Measurements from ENCODE around the gene RNF112.

RNF112 gene

DNA sequence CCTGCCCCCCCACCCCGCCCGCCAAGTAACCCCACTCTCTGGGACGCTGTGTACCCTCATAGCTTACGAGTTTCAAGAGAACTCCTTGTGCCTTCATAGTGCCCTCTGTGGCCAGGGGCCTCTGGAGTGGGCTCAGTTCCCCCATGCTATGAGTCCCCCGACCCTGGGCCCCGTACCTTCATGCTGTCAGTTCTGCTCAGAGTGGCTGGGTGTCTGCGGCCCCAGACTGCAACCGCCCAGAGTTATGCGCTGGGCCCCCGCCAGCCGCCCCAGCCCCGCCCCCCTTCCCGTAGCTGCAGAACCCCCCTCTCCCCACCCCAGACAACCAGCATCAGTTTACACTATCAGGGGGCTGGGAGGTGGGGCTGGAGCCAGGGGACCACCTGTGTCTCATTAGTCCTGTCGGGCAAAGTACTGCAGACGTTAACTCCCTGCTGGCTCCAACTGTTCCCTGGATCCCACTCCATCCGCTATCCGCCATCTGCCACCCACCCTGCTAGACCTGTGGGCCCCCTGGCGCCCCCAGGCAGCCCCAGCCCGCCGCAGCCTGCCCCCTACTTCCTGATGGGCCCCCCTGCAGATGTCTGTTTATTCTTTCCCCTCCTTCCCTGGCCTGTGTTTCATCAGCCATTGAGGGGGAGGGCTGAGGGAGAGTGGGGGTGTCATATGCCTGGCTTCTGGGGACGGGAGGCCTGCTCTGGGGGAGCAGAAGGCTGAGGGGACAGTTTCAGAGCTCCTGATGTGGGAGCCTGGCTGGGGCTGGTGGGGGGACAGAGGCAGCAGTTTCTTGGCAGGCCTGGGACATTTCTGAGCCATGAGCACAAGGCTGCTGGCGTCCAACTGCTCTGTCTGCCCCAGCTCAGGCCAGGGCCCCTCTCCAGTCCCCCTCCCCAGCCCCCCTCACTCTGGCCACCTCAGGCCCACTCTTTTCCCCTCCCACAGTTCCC, 23.8 kb upstream of the RNF112 start, which contains the start of gene MFAP4:
Gene MFAP4, minus strand, starts transcription at position 217 of the 947 bp plus-strand sequence. Its CDS starts 35 bp downstream, at position 182.
- H3K27ac ChIP-seq, result peak within 1 kb of the TSS; percentile 36

GRCh38 chr17:19387921-19388521, 23.0 kb upstream of the RNF112 start:
- DNase-seq (ENCODE audit: low read depth, low spot score), result no peak
- no peak overlapping the region for H3K27ac ChIP-seq

More for the DNA sequence above, 23.8 kb upstream of the RNF112 start, which contains the start of gene MFAP4:
- no peak for DNase-seq (ENCODE audit: low read depth, low spot score)

DNA sequence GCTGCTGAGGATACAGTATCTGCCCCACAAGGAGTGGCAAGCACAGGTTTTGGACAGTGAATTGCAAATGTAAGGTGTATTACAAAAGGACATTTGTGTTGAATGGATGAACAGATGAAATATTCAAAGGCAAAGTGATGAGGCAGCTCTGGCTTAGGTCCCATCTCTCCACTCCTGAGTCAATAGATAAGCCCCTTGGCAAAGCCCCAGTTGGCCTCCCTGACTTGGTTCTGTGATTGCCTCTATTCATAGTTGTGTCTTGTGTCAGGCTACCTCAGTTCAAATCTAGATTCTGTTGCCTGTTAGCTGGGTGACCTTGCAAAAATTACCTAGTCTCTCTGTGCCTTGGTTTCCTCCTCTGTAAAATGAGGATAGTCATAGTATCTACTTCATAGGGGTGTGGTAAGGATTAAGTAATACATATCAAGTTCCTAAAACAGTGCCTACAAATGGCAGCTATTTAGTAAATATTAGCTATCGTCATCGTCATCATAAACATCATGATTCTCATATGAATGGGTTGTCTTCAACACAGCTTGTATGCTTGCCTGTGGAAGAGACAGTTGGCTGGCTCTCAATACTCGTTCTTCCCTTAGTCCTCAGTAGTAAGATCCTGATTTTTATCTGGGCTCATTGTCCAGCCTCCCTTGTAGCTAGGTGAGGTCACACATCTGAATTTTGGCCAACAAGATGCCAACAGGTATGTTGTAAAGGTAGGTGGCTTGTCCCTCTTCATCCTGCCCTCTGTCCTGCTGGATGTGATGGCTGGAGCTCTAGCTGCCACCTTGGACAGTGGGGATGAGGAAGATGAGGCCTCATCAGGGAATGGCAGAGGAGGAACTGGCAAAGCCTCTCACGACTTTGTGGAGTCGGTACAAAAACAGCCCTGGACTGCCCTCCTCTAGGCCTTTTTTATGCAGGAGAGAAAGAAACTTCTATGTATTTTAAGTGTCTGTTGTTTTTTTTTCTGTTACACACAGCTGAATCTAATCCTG, 21.9 kb upstream of the RNF112 start:
- DNase-seq (ENCODE audit: low read depth, low spot score), result no peak
- H3K27ac ChIP-seq, result no peak overlapping the region

DNA sequence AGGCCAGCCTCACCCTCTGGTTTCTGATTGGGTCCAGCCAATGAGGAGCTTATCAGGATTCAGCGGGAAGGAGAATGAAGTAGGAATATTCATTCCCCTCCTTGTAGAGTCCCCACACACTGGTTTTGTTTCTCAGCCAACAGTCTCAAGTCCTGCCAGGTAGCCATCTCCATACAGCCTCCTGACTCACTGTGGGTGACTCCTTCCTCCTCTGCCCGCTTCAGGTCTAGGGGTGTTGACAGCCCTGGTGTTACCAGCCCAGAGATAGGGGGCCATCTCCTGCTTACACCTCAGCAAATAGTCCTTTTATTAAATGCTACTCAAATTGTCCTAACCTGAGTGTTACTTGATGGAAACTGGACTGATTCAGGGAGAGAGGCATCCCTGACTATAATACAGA, 20.1 kb upstream of the RNF112 start:
- DNase-seq (ENCODE audit: low read depth, low spot score), result no peak
- H3K27ac ChIP-seq, result no peak overlapping the region

DNA sequence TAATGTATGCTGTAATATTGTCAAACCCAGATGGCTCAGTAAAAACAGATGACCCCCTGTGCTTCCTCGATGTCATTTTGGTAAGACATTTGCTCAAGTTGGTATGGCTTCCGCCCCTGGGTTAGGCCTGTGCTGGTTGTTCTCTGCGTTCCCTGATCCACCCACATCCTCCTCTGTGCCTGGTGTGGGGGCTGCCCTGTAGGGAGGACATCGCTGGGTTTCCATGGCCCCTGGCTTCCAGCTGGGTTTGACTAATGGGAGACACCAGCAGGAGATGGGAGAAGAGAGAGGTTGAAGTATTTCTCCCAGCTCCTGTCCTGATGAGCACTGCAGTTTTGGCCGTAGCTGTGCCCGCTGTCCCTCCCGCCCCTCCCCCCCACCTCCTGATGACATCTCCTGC, 19.6 kb upstream of the RNF112 start:
- no peak overlapping the region for H3K27ac ChIP-seq
- no peak for DNase-seq (ENCODE audit: low read depth, low spot score)

- H3K27ac ChIP-seq, result no peak overlapping the region
- no peak for DNase-seq (ENCODE audit: low read depth, low spot score)
Observed at GRCh38 chr17:19392303-19392702, 18.7 kb upstream of the RNF112 start.

DNA sequence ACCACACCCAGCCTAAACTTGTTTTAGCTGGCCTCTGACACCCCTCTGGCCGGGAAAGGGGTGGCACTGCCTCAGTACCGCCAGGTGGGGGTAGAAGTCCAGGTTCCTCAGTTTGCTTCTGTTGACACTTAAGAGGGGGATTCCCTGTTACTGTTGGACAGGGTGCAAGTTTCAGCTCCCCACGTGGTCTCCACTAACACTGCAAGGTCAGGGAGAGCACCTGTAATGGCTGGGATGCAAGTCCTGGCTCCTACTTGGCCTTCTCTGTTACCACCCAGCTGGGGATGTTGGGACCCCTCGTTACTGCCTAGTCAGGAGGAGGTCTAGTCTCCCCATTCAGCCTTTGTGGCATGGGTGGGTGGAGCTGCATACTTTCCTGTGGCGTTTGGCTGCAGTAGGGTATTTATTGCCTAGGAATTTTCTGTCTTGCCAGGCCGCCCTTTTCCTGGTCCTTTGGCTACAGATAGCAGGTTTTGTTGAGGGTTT, 13.4 kb upstream of the RNF112 start:
- peak overlapping the region; percentile 37 for H3K27ac ChIP-seq
- no peak for DNase-seq (ENCODE audit: low read depth, low spot score)

DNA sequence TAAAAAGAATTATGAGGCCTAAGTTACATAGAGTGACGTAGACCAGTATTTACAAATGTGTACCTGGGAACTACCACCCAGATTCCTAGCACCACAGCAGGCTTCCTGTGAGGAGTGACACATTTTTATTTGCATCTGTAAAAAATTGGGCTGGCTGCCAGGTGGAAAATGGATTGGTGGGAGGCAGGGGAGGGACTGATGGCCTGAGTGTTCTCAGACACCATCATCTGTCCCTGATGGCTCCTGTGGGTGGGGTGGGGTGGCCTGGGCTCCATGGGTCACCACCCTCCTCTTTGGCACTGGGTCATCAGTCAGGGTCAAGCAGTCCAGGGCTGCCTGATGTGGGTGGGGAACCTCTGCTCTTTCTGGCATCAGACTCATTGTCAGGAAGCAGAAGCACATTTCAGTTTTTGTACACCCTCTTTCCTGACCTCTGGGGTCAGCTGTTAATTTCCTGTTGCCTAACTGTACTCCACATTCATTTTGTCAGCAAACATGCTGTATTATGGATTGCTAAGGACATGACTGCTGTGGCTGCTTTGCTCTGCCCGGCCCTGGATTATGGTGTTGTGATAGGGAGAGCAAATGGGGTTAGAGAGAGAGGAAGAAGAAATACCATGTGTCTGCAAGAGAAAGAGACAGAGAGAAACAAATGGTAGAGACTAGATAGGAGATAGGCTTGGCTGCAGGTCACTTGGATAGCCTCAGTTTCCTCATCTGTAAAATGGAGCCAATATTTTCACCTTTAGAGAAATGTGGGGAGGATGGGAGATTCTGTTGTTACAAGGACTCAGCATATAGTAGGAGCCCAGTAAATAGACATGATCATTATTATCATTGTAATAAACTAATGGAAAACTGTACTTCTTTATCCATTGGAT, 12.5 kb upstream of the RNF112 start:
- DNase-seq (ENCODE audit: low read depth, low spot score), result no peak
- peak overlapping the region; percentile 37 for H3K27ac ChIP-seq

DNA sequence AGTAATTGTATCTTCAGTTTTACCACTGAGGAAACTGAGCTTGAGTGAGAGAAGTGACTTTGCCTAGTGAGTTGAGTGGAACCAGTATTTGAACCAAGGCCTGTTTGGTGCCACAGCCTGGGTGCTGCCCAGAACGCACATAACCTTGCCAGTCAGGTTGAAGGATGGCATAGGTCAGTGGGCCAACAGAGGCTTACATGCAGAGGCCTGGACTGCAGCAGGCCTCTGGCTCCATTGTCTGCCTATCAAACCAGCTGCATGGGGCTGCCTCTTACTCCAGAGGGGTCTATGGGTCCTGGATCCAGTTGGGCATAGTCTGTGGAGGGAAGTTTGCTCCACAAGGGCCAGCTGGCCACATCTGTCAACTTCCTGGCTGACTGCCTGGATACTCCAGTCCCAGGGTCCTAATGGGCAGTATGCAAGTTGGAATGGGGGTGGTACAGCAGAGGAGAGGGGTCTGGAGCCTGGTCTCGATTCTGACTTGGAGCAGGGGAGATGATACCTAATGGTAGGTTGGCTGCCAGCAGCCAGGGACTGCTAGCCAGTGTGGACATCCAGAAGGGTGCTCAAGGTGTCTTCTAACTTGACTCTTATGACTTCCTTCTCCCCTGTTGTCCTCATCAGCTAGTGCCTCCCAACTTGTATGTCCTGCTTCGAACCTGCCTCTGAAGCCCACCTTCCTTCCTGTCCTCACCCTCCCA, 11.1 kb upstream of the RNF112 start:
- DNase-seq (ENCODE audit: low read depth, low spot score), result no peak
- H3K27ac ChIP-seq, result no peak overlapping the region

GRCh38 chr17:19401321-19402010, 9.6 kb upstream of the RNF112 start:
- DNase-seq (ENCODE audit: low read depth, low spot score), result no peak
- H3K27ac ChIP-seq, result no peak overlapping the region

GRCh38 chr17:19402171-19402570, 8.9 kb upstream of the RNF112 start:
- no peak overlapping the region for H3K27ac ChIP-seq
- no peak for DNase-seq (ENCODE audit: low read depth, low spot score)

DNA sequence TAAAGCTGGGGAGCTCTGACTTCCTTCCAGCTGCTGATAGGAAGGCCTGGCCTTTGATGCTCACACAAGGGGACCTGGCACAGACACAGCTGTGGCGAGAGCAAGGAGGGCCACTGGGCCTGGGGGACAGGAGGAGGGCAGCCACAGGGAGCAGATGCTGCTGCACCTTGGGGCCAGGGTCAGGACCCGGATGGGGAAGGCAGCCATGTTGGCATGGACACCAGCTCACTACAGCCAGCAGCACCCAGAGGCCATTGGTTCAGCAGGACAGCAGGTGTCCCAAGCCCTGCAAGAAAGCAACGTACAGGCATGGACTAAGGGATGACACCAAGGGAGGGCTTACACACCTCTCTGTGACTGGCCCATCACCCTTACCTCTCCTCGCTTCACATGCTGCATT, 8.0 kb upstream of the RNF112 start:
- H3K27ac ChIP-seq, result no peak overlapping the region
- no peak for DNase-seq (ENCODE audit: low read depth, low spot score)

DNA sequence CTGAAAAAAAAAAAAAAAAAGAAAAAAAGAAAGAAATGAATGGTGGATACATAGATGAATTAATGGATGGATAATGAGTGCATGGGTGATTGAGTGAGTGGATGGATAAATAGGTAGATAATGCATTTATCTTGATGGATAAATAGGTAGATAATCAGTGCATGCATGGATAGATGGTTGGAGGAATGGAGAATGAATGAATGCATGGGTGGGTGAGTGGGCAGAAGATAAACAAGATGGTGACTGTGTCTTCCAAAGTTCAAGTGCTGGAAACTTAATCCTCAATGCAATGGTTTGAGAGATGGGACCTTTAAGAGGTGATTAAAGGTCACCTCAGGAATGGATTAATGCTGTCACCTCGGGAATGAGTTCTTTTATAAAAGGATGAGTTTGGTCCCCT, 6.8 kb upstream of the RNF112 start:
- DNase-seq (ENCODE audit: low read depth, low spot score), result no peak
- H3K27ac ChIP-seq, result no peak overlapping the region

DNA sequence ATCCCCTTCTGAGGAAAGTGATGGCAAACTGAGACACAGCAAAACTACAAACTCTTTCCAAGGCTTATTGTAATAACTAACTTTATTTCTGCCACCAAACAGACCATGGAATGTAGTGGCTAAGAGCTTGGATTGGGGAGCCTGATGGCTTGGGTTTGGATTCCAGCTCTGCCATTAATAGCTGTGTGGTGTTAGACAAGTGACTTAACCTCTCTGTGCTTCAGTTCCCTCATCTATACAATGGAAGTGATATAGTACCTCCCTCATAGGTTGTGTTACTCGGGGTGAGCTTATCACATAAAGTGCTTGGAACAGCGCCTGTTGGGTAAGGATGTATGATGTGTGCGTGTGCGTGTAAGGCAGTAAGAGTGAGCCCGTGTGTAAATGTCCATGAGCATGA, 5.9 kb upstream of the RNF112 start:
- DNase-seq (ENCODE audit: low read depth, low spot score), result no peak
- no peak overlapping the region for H3K27ac ChIP-seq

DNA sequence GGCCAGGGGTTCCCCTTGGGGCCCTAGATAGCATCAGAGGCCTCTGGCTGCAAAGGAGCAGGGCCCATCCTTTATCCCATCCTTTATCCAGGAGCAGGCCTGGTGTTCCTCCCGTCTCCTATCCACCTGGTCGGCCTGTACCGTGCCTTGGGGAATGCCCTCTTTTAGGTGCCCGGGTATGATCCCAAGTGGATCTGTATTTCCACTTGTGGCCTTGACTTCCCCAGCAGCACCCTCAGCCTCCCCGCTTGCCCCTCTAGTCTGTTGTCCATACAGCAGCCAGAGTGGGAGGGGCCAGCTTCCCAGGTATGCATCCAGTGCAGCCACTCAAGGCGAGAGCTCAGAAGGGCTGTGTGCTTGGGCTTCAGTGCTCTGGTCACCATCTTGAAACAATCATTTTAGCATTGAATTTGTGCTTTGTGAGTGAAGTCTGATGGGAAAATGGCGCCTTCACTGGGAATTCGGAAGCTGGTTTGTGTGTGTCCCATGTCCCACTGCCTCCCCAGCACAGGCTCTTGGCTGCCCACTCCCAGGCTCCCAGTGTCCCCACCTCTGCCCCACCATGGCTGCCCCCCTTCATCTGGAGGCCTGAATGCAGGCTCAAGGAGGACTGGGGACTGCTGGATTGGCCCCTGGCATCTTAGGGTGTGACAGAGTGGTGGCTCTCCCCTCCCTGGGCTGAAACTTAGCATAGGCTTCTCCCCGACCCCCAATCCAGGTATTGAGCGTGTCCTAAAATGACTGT, 3.3 kb upstream of the RNF112 start:
- DNase-seq (ENCODE audit: low read depth, low spot score), result no peak
- H3K27ac ChIP-seq, result no peak overlapping the region

GRCh38 chr17:19408346-19408710, 2.7 kb upstream of the RNF112 start:
- no peak for DNase-seq (ENCODE audit: low read depth, low spot score)

GRCh38 chr17:19409066-19409465, 2.0 kb upstream of the RNF112 start:
- H3K27ac ChIP-seq, result no peak overlapping the region
- no peak for DNase-seq (ENCODE audit: low read depth, low spot score)

More at GRCh38 chr17:19408346-19408710, 2.7 kb upstream of the RNF112 start:
- H3K27ac ChIP-seq, result no peak overlapping the region

All from epithelial cell of prostate (primary cell).